T-helper 1 cell treated with Interleukin-12 subunit alpha and Interleukin-12 subunit beta and Interleukin-4 antibody, amounts not matched to agents 30 ng/mL and 1 ng/mL, for 36 hours (primary cell): ENCODE results near the gene SLC23A1. TPM values are rescaled to one million over a fixed set of nuclear protein-coding genes. Genes with fewer than 3 reads are reported as not detected.

Experiments
- intact Hi-C: fragments of 100-400 bp; cut with micrococcal nuclease; formaldehyde crosslinking; loops from one replicate; pipeline ENCODE4 v1.15.1; 2024
- total RNA-seq: library from RNA; stranded (reverse); gene quantifications from 2 replicates; pipeline ENCODE4 v1.2.3, GENCODE V29; 2022

Gene SLC23A1
- total RNA-seq, 1 donor from 2014 or later: 5.9 TPM

GRCh38 chr5:139408191-139408590, 25.1 kb upstream of the SLC23A1 start:
- intact Hi-C loops: no loop called here

- intact Hi-C loops: no loop called here
These were observed 24.4 kb upstream of the SLC23A1 start for GRCh38 chr5:139407517-139407916.

- intact Hi-C loops: no loop called here
These were observed 23.9 kb upstream of the SLC23A1 start for GRCh38 chr5:139406963-139407362.

- intact Hi-C loops: loop anchor here (1.0 to 5.0 kb wide), 17 partner anchors 10 to 1227 kb away; partner anchors contain the start of genes APBB3, BRD8, DNAJC18 and ETF1
These were observed 21.4 kb upstream of the SLC23A1 start for GRCh38 chr5:139404484-139404840.

GRCh38 chr5:139403787-139404483, 20.8 kb upstream of the SLC23A1 start, which contains the start of gene SPATA24:
Gene SPATA24, minus strand, starts transcription at chr5:139404089. Its CDS starts 29 bp downstream, at chr5:139404060.
- intact Hi-C loops: loop anchor here (1.0 to 5.0 kb wide), 17 partner anchors 10 to 1227 kb away; partner anchors contain the start of genes APBB3, BRD8, DNAJC18 and ETF1

- intact Hi-C loops: loop anchor here (5.0 kb wide), 4 partner anchors 234 to 1226 kb away; partner anchors contain the start of genes BRD8, FAM53C and KIF20A
These were observed 20.3 kb upstream of the SLC23A1 start for GRCh38 chr5:139403418-139403786.

- intact Hi-C loops: loop anchor here (5.0 kb wide), 4 partner anchors 235 to 1225 kb away; partner anchors contain the start of genes BRD8, FAM53C and KIF20A
These were observed 19.6 kb upstream of the SLC23A1 start for GRCh38 chr5:139402561-139403158.

GRCh38 chr5:139401546-139401945, 18.4 kb upstream of the SLC23A1 start:
- intact Hi-C loops: loop anchor here (5.0 kb wide), 4 partner anchors 236 to 1224 kb away; partner anchors contain the start of genes BRD8, FAM53C and KIF20A

- intact Hi-C loops: loop anchor here (5.0 kb wide), 4 partner anchors 238 to 1222 kb away; partner anchors contain the start of genes BRD8, FAM53C and KIF20A
These were observed 16.5 kb upstream of the SLC23A1 start for GRCh38 chr5:139399501-139400121.

- intact Hi-C loops: no loop called here
These were observed 14.8 kb upstream of the SLC23A1 start for GRCh38 chr5:139397921-139398320.

GRCh38 chr5:139396691-139397090, 13.6 kb upstream of the SLC23A1 start:
- intact Hi-C loops: no loop called here

- intact Hi-C loops: no loop called here
These were observed 12.9 kb upstream of the SLC23A1 start for GRCh38 chr5:139395844-139396640.

GRCh38 chr5:139394654-139395566, 11.8 kb upstream of the SLC23A1 start, which contains the start of gene PROB1:
Gene PROB1, minus strand, starts transcription at chr5:139395104. Its CDS starts 23 bp downstream, at chr5:139395081.
- intact Hi-C loops: loop anchor here (5.0 kb wide), 3 partner anchors 568 to 1643 kb away; partner anchors contain the start of genes EGR1 and HNRNPA0

- intact Hi-C loops: loop anchor here (5.0 kb wide), 3 partner anchors 567 to 1642 kb away; partner anchors contain the start of genes EGR1 and HNRNPA0
These were observed 11.1 kb upstream of the SLC23A1 start for GRCh38 chr5:139394123-139394653.

GRCh38 chr5:139393497-139394122, 10.5 kb upstream of the SLC23A1 start:
- intact Hi-C loops: loop anchor here (1.0 to 5.0 kb wide), 11 partner anchors 11 to 1641 kb away; partner anchors contain the start of genes DNAJC18, EGR1, ETF1 and HNRNPA0

- intact Hi-C loops: loop anchor here (1.0 to 5.0 kb wide), 14 partner anchors 11 to 1641 kb away; partner anchors contain the start of genes DNAJC18, EGR1, ETF1 and HNRNPA0
These were observed 9.8 kb upstream of the SLC23A1 start for GRCh38 chr5:139392678-139393496.

- intact Hi-C loops: loop anchor here (1.0 to 5.0 kb wide), 11 partner anchors 30 to 1640 kb away; partner anchors contain the start of genes EGR1, ETF1, HNRNPA0 and HSPA9
These were observed 9.2 kb upstream of the SLC23A1 start for GRCh38 chr5:139392324-139392677.
